Central memory CD8-positive, alpha-beta T cell (primary cell): ENCODE measurements around the gene CCDC82.
"Not testable (repeated sequence)": the region's sequence is repeated elsewhere in the genome, so short reads cannot be mapped to it uniquely, and the experiment has no call there.

Source experiments
- ATAC-seq: fragments of 150-1000 bp; cut with Tn5 transposase; replicated peaks from 2 replicates; pipeline ENCODE4 v1.10.0; 2022; ENCODE audit warnings: mild to moderate bottlenecking, moderate FRiP score, moderate number of reproducible peaks; ENCODE audit not compliant: poor library complexity, severe bottlenecking; ENCODE audit errors: extremely low read depth
- DNase-seq, 2 donors: peaks; one replicate each; pipeline ENCODE4 v3.0.0; 2021; ENCODE audit warnings: low spot score in 2 of 2
- H3K27ac Mint-ChIP-seq: one replicate; pipeline ENCODE4 v1.8.0; 2022; ENCODE audit warnings: low read depth, mild to moderate bottlenecking, moderate library complexity, mixed read lengths
- H3K27me3 Mint-ChIP-seq: one replicate; pipeline ENCODE4 v1.8.0; 2022; ENCODE audit warnings: mixed read lengths
- H3K36me3 Mint-ChIP-seq: one replicate; pipeline ENCODE4 v1.8.0; 2022; ENCODE audit warnings: mild to moderate bottlenecking, moderate library complexity, mixed read lengths; ENCODE audit not compliant: insufficient read depth
- H3K4me1 Mint-ChIP-seq: one replicate; pipeline ENCODE4 v1.8.0; 2022; ENCODE audit warnings: mixed read lengths
- H3K4me3 Mint-ChIP-seq: one replicate; pipeline ENCODE4 v1.8.0; 2022; ENCODE audit warnings: mild to moderate bottlenecking, moderate library complexity, mixed read lengths
- H3K9me3 Mint-ChIP-seq: one replicate; pipeline ENCODE4 v1.8.0; 2022; ENCODE audit warnings: mixed read lengths

The CCDC82 gene

DNA sequence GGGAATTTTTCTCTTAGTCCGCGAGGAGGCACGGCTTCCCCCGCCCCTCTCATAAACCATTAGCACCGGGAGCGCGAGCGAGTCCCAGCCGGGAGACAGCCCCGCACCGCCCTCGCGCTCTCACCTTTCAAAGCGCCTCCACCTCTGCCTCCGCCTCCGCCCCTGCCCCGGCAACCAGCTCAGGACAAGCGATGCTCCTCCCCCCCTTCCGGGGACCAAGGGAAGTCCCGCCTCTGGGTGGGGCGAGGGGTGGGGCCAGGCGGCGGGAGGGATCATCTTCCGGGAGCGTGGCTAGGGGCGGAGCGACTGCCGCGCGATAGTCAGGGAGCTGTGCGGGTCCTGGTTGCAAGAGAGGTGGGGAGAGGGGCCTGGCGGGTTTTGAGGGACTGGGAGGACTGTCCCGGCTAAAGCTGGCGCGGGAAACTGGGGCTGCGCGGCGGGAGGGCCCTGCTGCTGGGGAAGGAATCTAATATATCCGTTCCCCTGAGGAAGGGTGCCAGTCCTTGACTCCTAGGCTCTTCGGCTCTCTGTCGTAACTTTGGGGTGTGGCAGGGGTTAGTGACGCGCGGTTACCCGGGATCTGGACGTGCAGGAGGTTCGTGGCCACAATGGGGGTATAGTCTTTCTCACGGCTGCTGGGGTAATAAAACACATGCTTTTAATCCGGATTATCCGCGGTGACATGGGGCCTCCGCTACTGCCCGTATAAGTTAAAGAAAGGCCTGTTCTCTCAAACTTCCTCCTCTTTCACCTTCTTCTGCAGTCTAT lies at the start of gene CCDC82, which contains the start of gene JRKL:
CCDC82 (minus strand) TSS at position 193 of the 768 bp plus-strand sequence. CDS start 5,165 bp downstream, outside the sequence.
JRKL (plus strand) TSS at position 294 of the 768 bp plus-strand sequence. CDS start 637 bp downstream, outside the sequence.
- ATAC-seq (peak; percentile 93), DNase-seq (peak; percentile 96 to 97)
- peak within 1 kb of the TSS; percentile 77 for H3K4me3 Mint-ChIP-seq
- peaks cover 6% of the 10 kb centered on the region for H3K36me3 Mint-ChIP-seq
- H3K9me3 Mint-ChIP-seq: no peaks in the 10 kb centered on the region
- H3K27ac Mint-ChIP-seq: peak within 1 kb of the TSS; percentile 74
- H3K4me1 Mint-ChIP-seq: peaks cover 40% of the 10 kb centered on the region
- H3K27me3 Mint-ChIP-seq: no peaks in the 10 kb centered on the region

DNA sequence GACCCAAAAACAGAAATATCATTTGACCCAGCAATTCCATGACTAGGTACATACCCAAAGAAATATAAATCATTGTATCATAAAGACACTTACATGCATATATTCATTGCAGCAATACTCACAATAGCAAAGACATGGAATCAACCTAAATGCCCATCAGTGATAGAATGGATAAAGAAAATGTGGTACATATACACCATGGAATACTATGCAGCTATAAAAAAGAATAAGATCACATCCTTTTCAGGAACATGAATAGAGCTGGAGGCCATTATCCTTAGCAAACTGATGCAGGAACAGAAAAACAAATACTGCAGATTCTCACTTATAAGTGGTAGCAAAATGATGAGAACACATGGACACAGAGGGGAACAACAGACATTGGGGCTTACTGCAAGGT lies 42.9 kb upstream of the CCDC82 start:
- not testable (repeated sequence) for H3K9me3 Mint-ChIP-seq, H3K4me3 Mint-ChIP-seq, DNase-seq, H3K27ac Mint-ChIP-seq, H3K4me1 Mint-ChIP-seq, H3K36me3 Mint-ChIP-seq, ATAC-seq
- peaks cover 78% of the 10 kb centered on the region for H3K27me3 Mint-ChIP-seq

GRCh38 chr11:96430668-96431067 lies 41.0 kb upstream of the CCDC82 start:
- no peak overlapping the region for H3K27ac Mint-ChIP-seq
- ATAC-seq (no peak), DNase-seq (no peak)
- no peaks in the 10 kb centered on the region for H3K36me3 Mint-ChIP-seq
- H3K27me3 Mint-ChIP-seq: peaks cover 76% of the 10 kb centered on the region
- no peaks in the 10 kb centered on the region for H3K9me3 Mint-ChIP-seq
- no peak overlapping the region for H3K4me3 Mint-ChIP-seq
- no peaks in the 10 kb centered on the region for H3K4me1 Mint-ChIP-seq

DNA sequence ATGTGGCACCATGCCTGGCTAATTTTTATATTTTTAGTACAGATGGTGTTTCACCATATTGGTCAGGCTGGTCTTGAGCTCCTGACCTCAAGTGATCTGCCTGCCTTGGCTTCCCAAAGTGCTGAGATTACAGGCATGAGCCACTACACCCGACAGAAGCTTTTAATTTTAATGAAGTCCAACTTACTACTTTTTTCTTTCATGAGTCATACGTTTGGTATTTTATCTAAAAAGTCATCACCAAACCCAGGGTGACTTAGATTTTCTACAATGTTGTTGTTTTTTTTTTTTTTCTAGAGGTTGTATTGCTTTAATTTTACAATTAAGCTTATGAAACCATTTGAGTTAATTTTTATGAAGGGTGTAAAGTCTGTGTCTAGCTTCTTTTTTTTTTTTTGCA lies 35.0 kb upstream of the CCDC82 start:
- H3K36me3 Mint-ChIP-seq: no peaks in the 10 kb centered on the region
- no peak for DNase-seq
- no peaks in the 10 kb centered on the region for H3K4me1 Mint-ChIP-seq
- H3K4me3 Mint-ChIP-seq: no peak overlapping the region
- peaks cover 78% of the 10 kb centered on the region for H3K27me3 Mint-ChIP-seq
- no peaks in the 10 kb centered on the region for H3K9me3 Mint-ChIP-seq
- ATAC-seq: no peak
- no peak overlapping the region for H3K27ac Mint-ChIP-seq

DNA sequence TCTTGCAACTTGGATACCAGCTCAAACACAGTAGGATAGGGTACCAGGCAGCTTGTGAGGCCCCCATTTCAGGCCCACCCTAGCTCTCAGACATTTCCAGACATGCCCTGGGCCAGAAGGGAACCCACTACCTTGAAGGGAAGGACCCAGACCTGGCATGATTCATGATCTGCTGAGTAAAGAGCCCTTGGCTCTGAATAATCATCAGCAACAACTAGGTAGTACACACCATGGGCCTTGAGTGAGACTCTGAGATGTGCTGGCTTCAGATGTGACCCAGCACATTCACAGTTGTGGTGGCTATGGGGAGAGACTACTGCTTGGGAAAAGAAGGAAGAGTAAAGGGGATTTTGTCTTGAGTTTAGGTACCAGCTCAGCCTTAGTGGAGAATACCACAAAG lies 23.7 kb upstream of the CCDC82 start:
- H3K27ac Mint-ChIP-seq: no peak overlapping the region
- no peaks in the 10 kb centered on the region for H3K9me3 Mint-ChIP-seq
- ATAC-seq: no peak

GRCh38 chr11:96412761-96413381 lies 23.2 kb upstream of the CCDC82 start:
- H3K4me3 Mint-ChIP-seq: no peak overlapping the region
- H3K27ac Mint-ChIP-seq: no peak overlapping the region
- H3K27me3 Mint-ChIP-seq: peaks cover 63% of the 10 kb centered on the region
- H3K36me3 Mint-ChIP-seq: no peaks in the 10 kb centered on the region
- no peak for ATAC-seq
- no peak for DNase-seq
- no peaks in the 10 kb centered on the region for H3K9me3 Mint-ChIP-seq
- H3K4me1 Mint-ChIP-seq: no peaks in the 10 kb centered on the region

More for the DNA sequence above, 23.7 kb upstream of the CCDC82 start:
- Mint-ChIP-seq H3K27me3 (peaks cover 68% of the 10 kb centered on the region), H3K4me3 (no peak overlapping the region), H3K36me3 (no peaks in the 10 kb centered on the region), H3K4me1 (no peaks in the 10 kb centered on the region)
- no peak for DNase-seq

DNA sequence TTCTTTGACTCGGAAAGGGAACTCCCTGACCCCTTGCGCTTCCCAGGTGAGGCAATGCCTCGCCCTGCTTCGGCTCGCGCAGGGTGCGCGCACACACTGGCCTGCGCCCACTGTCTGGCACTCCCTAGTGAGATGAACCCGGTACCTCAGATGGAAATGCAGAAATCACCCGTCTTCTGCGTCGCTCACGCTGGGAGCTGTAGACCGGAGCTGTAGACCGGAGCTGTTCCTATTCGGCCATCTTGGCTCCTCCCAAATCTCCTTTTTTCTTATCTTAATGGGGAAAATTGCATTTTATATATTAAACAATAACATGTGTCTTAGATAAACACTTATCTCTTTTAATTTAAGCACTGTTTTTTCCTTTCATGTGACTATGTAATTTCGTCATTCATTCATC lies 21.7 kb upstream of the CCDC82 start:
- H3K4me1 Mint-ChIP-seq, H3K9me3 Mint-ChIP-seq, H3K27ac Mint-ChIP-seq, ATAC-seq, DNase-seq, H3K36me3 Mint-ChIP-seq, H3K4me3 Mint-ChIP-seq: not testable (repeated sequence)
- H3K27me3 Mint-ChIP-seq: peaks cover 49% of the 10 kb centered on the region

DNA sequence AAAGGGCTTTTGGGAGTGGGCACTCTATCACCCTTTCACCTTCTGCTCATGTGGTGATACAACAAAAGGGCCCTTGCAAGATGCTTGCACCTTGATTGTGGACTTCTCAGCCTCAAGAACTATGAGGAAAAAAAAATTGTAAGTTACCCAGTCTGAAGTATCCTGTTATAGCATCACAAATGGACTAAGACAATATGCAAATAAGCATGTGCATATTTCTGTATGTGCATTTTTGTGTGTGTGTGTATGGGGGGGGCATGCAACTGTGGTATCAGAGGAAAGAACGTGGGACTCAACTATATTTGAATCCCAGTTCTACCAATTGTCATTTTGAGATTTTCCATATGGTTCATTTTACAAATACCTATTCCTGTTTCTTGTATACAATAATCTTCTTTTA lies 11.0 kb upstream of the CCDC82 start:
- H3K36me3 Mint-ChIP-seq: peaks cover 1% of the 10 kb centered on the region
- no peak for DNase-seq
- no peaks in the 10 kb centered on the region for H3K4me1 Mint-ChIP-seq
- H3K9me3 Mint-ChIP-seq: no peaks in the 10 kb centered on the region
- no peak overlapping the region for H3K4me3 Mint-ChIP-seq
- no peak overlapping the region for H3K27ac Mint-ChIP-seq
- peaks cover 10% of the 10 kb centered on the region for H3K27me3 Mint-ChIP-seq
- ATAC-seq: no peak

DNA sequence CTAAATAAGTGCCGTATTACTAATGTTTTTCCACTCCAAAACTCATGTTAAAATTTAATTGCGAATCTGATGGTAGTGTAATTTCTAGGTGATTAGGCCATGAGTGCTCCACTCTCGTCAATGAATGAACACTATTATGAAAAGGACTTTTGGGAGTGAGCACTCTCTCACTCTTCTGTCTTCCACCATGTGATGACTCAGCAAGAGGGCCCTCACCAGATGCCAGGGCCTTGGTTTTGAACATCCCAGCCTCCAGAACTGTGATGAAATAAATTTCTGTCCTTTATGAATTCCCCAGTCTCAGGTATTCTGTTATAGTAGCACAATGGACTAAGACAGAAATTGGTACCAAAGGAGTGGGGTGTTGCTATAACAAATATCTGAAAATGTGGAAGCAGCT lies 8.2 kb upstream of the CCDC82 start:
- H3K4me3 Mint-ChIP-seq: no peak overlapping the region
- H3K27me3 Mint-ChIP-seq: peaks cover 9% of the 10 kb centered on the region
- no peak for ATAC-seq
- H3K36me3 Mint-ChIP-seq: no peaks in the 10 kb centered on the region
- no peak overlapping the region for H3K27ac Mint-ChIP-seq
- no peak for DNase-seq
- no peaks in the 10 kb centered on the region for H3K9me3 Mint-ChIP-seq
- no peaks in the 10 kb centered on the region for H3K4me1 Mint-ChIP-seq

DNA sequence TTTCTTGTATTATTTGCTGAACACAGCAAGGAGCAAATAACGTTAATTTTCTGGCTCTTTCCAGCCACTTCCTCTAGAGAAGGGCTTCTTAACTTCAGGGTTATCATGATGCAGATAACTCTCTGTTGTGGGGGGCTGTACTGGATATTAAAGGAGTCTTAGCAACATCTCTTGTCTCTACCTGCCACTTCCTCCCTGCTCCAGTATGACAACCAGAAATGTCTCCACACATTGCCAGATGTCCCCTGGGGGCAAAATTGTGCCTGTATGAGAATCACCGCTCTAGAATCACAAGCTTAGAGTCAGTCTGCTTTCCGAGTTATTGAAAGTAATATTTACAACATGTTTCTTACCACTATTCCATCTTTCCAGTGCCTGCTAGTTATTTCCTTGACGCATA lies 6.9 kb upstream of the CCDC82 start:
- no peaks in the 10 kb centered on the region for H3K36me3 Mint-ChIP-seq
- DNase-seq: no peak
- no peak overlapping the region for H3K27ac Mint-ChIP-seq

GRCh38 chr11:96394773-96395172 lies 5.1 kb upstream of the CCDC82 start:
- no peaks in the 10 kb centered on the region for H3K27me3 Mint-ChIP-seq
- DNase-seq (no peak), ATAC-seq (no peak)
- H3K36me3 Mint-ChIP-seq: peaks cover 2% of the 10 kb centered on the region
- H3K27ac Mint-ChIP-seq: peak overlapping the region; percentile 62
- H3K4me1 Mint-ChIP-seq: peaks cover 16% of the 10 kb centered on the region
- H3K4me3 Mint-ChIP-seq: no peak overlapping the region
- H3K9me3 Mint-ChIP-seq: no peaks in the 10 kb centered on the region

More for the DNA sequence above, 6.9 kb upstream of the CCDC82 start:
- Mint-ChIP-seq H3K4me1 (peaks cover 2% of the 10 kb centered on the region), H3K27me3 (no peaks in the 10 kb centered on the region), H3K4me3 (no peak overlapping the region), H3K9me3 (no peaks in the 10 kb centered on the region)
- ATAC-seq: no peak

- peaks cover 19% of the 10 kb centered on the region for H3K4me1 Mint-ChIP-seq
- no peak for DNase-seq
- no peak for ATAC-seq
- H3K9me3 Mint-ChIP-seq: no peaks in the 10 kb centered on the region
- peaks cover 6% of the 10 kb centered on the region for H3K36me3 Mint-ChIP-seq
- no peak overlapping the region for H3K4me3 Mint-ChIP-seq
- no peaks in the 10 kb centered on the region for H3K27me3 Mint-ChIP-seq
- H3K27ac Mint-ChIP-seq: no peak overlapping the region
Measured at GRCh38 chr11:96393753-96394348, 4.1 kb upstream of the CCDC82 start.
